ENCODE results near the gene LRMDA. TPM values are rescaled to one million over a fixed set of nuclear protein-coding genes. Genes with fewer than 3 reads are reported as not detected.

Gene LRMDA
- total RNA-seq, 4 donors from 2014 or later = 0.88 to 14.1 (median 5.1) TPM; not detected in 1

GRCh38 chr10:75825661-75826060 is 394.2 kb downstream of the LRMDA start:
- no peak for TF ChIP-seq CTCF (IDR thresholded peaks at IDR 0.05)
- TF ChIP-seq POLR2A (IDR thresholded peaks at IDR 0.05) = no peak
- Histone ChIP-seq H3K9me3 (no peaks in the 10 kb centered on the region), H3K4me1 (no peaks in the 10 kb centered on the region), H3K4me3 (no peak overlapping the region), H3K27me3 (no peaks in the 10 kb centered on the region), H3K36me3 (no peaks in the 10 kb centered on the region), H3K27ac (no peak overlapping the region)
- intact Hi-C loops (cut with DNase I) = no loop called here
- no peak for DNase-seq
- WGBS, 2 donors = 76 to 89% methylated on average over 5 of the region's 5 CpGs

- Histone ChIP-seq H3K4me1 (no peaks in the 10 kb centered on the region), H3K36me3 (no peaks in the 10 kb centered on the region), H3K27ac (no peak overlapping the region), H3K9me3 (no peaks in the 10 kb centered on the region), H3K4me3 (no peak overlapping the region), H3K27me3 (no peaks in the 10 kb centered on the region)
- 68 to 75% methylated on average over 5 of the region's 5 CpGs for WGBS, 2 donors
- intact Hi-C loops (cut with DNase I) = no loop called here
- no peak for DNase-seq
- TF ChIP-seq POLR2A (IDR thresholded peaks at IDR 0.05) (no peak), CTCF (IDR thresholded peaks at IDR 0.05) (no peak)
Observed at GRCh38 chr10:75826846-75827245, 395.4 kb downstream of the LRMDA start.

- no peaks in the 10 kb centered on the region for H3K27me3 ChIP-seq
- H3K4me1 ChIP-seq = no peaks in the 10 kb centered on the region
- no peak overlapping the region for H3K4me3 ChIP-seq
- no peaks in the 10 kb centered on the region for H3K36me3 ChIP-seq
- intact Hi-C loops (cut with DNase I) = no loop called here
- WGBS, 2 donors = 82 to 86% methylated on average over 5 of the region's 5 CpGs
- no peak for DNase-seq
- no peak for TF ChIP-seq CTCF (IDR thresholded peaks at IDR 0.05)
- TF ChIP-seq POLR2A (IDR thresholded peaks at IDR 0.05) = no peak
- no peaks in the 10 kb centered on the region for H3K9me3 ChIP-seq
- no peak overlapping the region for H3K27ac ChIP-seq
Observed at GRCh38 chr10:75827587-75828021, 396.2 kb downstream of the LRMDA start.

- Histone ChIP-seq H3K27ac (no peak overlapping the region), H3K4me3 (no peak overlapping the region), H3K27me3 (no peaks in the 10 kb centered on the region), H3K4me1 (no peaks in the 10 kb centered on the region), H3K36me3 (no peaks in the 10 kb centered on the region), H3K9me3 (no peaks in the 10 kb centered on the region)
- intact Hi-C loops (cut with DNase I) = no loop called here
- no peak for DNase-seq
- WGBS, 2 donors = 74 to 77% methylated on average over 3 of the region's 3 CpGs
- TF ChIP-seq POLR2A (IDR thresholded peaks at IDR 0.05) = no peak
- no peak for TF ChIP-seq CTCF (IDR thresholded peaks at IDR 0.05)
Observed at GRCh38 chr10:75828413-75828812, 397.0 kb downstream of the LRMDA start.

GRCh38 chr10:75836064-75836463 is 404.6 kb downstream of the LRMDA start:
- WGBS, 2 donors = 78 to 94% methylated on average over 3 of the region's 3 CpGs
- TF ChIP-seq CTCF (IDR thresholded peaks at IDR 0.05) = no peak
- TF ChIP-seq POLR2A (IDR thresholded peaks at IDR 0.05) = no peak

More at GRCh38 chr10:75836064-75836463, 404.6 kb downstream of the LRMDA start:
- no peak overlapping the region for H3K27ac ChIP-seq
- H3K36me3 ChIP-seq = no peaks in the 10 kb centered on the region
- intact Hi-C loops (cut with DNase I) = no loop called here
- DNase-seq = no peak
- no peaks in the 10 kb centered on the region for H3K4me1 ChIP-seq
- H3K27me3 ChIP-seq = no peaks in the 10 kb centered on the region
- H3K4me3 ChIP-seq = no peak overlapping the region
- H3K9me3 ChIP-seq = no peaks in the 10 kb centered on the region
